CD4-positive, alpha-beta T cell treated with Interleukin-15 for 4 hours (primary cell): Measurements from ENCODE around the gene MED8.
"Not testable (repeated sequence)": the region's sequence is repeated elsewhere in the genome, so short reads cannot be mapped to it uniquely, and the experiment has no call there.

Source experiments
- DNase-seq: peaks from one replicate; pipeline ENCODE4 v3.0.0-alpha.2; 2020; ENCODE audit warnings: low spot score

Gene MED8

GRCh38 chr1:43382027-43382779, 7.4 kb downstream of the MED8 start:
- no peak for DNase-seq

- DNase-seq: no peak
Observed at GRCh38 chr1:43381612-43382011, 8.0 kb downstream of the MED8 start.

GRCh38 chr1:43379476-43379875, 10.1 kb downstream of the MED8 start:
- DNase-seq: no peak

GRCh38 chr1:43377831-43378230, 11.8 kb downstream of the MED8 start:
- DNase-seq: no peak

GRCh38 chr1:43376723-43377235, 12.8 kb downstream of the MED8 start:
- no peak for DNase-seq

- no peak for DNase-seq
Observed at GRCh38 chr1:43373066-43373940, 16.3 kb downstream of the MED8 start.

GRCh38 chr1:43372172-43372571, 17.4 kb downstream of the MED8 start:
- DNase-seq: no peak

- no peak for DNase-seq
Observed at GRCh38 chr1:43370564-43370963, 19.0 kb downstream of the MED8 start.

- not testable (repeated sequence) for DNase-seq
Observed at GRCh38 chr1:43369779-43370178, 19.8 kb downstream of the MED8 start.

GRCh38 chr1:43368646-43369020, 21.0 kb downstream of the MED8 start:
- no peak for DNase-seq

GRCh38 chr1:43367904-43368645, 21.5 kb downstream of the MED8 start, which contains the start of gene ELOVL1:
ELOVL1 (minus strand) TSS chr1:43368011; CDS start chr1:43365609, 2,402 bp downstream.
- DNase-seq: peak; percentile 86

GRCh38 chr1:43367026-43367903, 22.3 kb downstream of the MED8 start:
- DNase-seq: no peak

- DNase-seq: no peak
Observed at GRCh38 chr1:43366601-43367025, 23.0 kb downstream of the MED8 start.

GRCh38 chr1:43366179-43366578, 23.4 kb downstream of the MED8 start:
- DNase-seq: no peak

GRCh38 chr1:43365678-43366077, 23.9 kb downstream of the MED8 start:
- DNase-seq: no peak

- no peak for DNase-seq
Observed at GRCh38 chr1:43363935-43364525, 25.6 kb downstream of the MED8 start.

GRCh38 chr1:43363283-43363934, 26.2 kb downstream of the MED8 start:
- DNase-seq: no peak

- DNase-seq: no peak
Observed at GRCh38 chr1:43360616-43361015, 29.0 kb downstream of the MED8 start.

- DNase-seq: no peak
Observed at GRCh38 chr1:43359696-43360095, 29.9 kb downstream of the MED8 start.
